ENCODE results near the gene ACBD7. TPM values are rescaled to one million over a fixed set of nuclear protein-coding genes. Genes with fewer than 3 reads are reported as not detected.
A peak's percentile ranks its signal among the peaks of the same experiment; 100 is the strongest.

The ACBD7 gene
- total and polyA plus RNA-seq, 8 donors: 0.21 to 9.2 (median 5.7) TPM

- Histone ChIP-seq H3K27me3 (no peaks in the 10 kb centered on the region), H3K4me1 (peaks cover 10 to 34% of the 10 kb centered on the region in 2 donors), H3K9me3 (no peaks in the 10 kb centered on the region), H3K36me3 (peaks cover 0 to 7% of the 10 kb centered on the region in 2 donors), H3K4me3 (peak overlapping the region; percentile 71 to 95), H3K27ac (peak overlapping the region; percentile 93 to 97)
- peak; percentile 25 for ATAC-seq
- TF ChIP-seq CTCF (IDR thresholded peaks at IDR 0.05): no peak
- intact Hi-C loops (cut with DNase I): no loop called here
- DNase-seq: no peak
Observed at GRCh38 chr10:15096661-15097010, 8.1 kb upstream of the ACBD7 start.

GRCh38 chr10:15092855-15093408, 4.4 kb upstream of the ACBD7 start:
- H3K9me3 ChIP-seq: no peaks in the 10 kb centered on the region
- H3K36me3 ChIP-seq: no peaks in the 10 kb centered on the region
- H3K27me3 ChIP-seq: peaks cover 0 to 14% of the 10 kb centered on the region in 2 donors
- ATAC-seq (no peak), DNase-seq (no peak)
- no peak overlapping the region for H3K27ac ChIP-seq
- no peak overlapping the region for H3K4me3 ChIP-seq
- no peak for TF ChIP-seq CTCF (IDR thresholded peaks at IDR 0.05)
- H3K4me1 ChIP-seq: peaks cover 0 to 22% of the 10 kb centered on the region in 2 donors
- intact Hi-C loops (cut with DNase I): no loop called here

GRCh38 chr10:15091418-15091817, 2.8 kb upstream of the ACBD7 start:
- ATAC-seq (no peak), DNase-seq (no peak)
- H3K27me3 ChIP-seq: peaks cover 0 to 22% of the 10 kb centered on the region in 2 donors
- H3K27ac ChIP-seq: no peak overlapping the region
- TF ChIP-seq CTCF (IDR thresholded peaks at IDR 0.05): no peak
- H3K9me3 ChIP-seq: no peaks in the 10 kb centered on the region
- no peaks in the 10 kb centered on the region for H3K36me3 ChIP-seq
- peaks cover 0 to 16% of the 10 kb centered on the region in 2 donors for H3K4me1 ChIP-seq
- H3K4me3 ChIP-seq: no peak overlapping the region
- intact Hi-C loops (cut with DNase I): no loop called here

GRCh38 chr10:15084502-15084922, 4.1 kb downstream of the ACBD7 start:
- DNase-seq (peak in 3 of 4 donors; percentile 58 to 91 (median 71)), ATAC-seq (peak; percentile 86)
- no peak for TF ChIP-seq CTCF (IDR thresholded peaks at IDR 0.05)
- Histone ChIP-seq H3K27ac (peak overlapping the region; percentile 59 to 71), H3K4me3 (peak overlapping the region; percentile 28 to 31), H3K4me1 (peaks cover 0 to 12% of the 10 kb centered on the region in 2 donors), H3K27me3 (peaks cover 0 to 22% of the 10 kb centered on the region in 2 donors), H3K9me3 (no peaks in the 10 kb centered on the region), H3K36me3 (no peaks in the 10 kb centered on the region)
- intact Hi-C loops (cut with DNase I): no loop called here

- ATAC-seq (no peak), DNase-seq (no peak)
- Histone ChIP-seq H3K36me3 (no peaks in the 10 kb centered on the region), H3K27ac (peak overlapping the region; percentile 59 to 71), H3K4me3 (peak overlapping the region; percentile 28 to 31), H3K9me3 (no peaks in the 10 kb centered on the region), H3K27me3 (peaks cover 0 to 17% of the 10 kb centered on the region in 2 donors), H3K4me1 (peaks cover 0 to 9% of the 10 kb centered on the region in 2 donors)
- no peak for TF ChIP-seq CTCF (IDR thresholded peaks at IDR 0.05)
- intact Hi-C loops (cut with DNase I): no loop called here
Observed at GRCh38 chr10:15083674-15084501, 4.7 kb downstream of the ACBD7 start.
